ENCODE results near the gene CTBP2.

Gene CTBP2

GRCh38 chr10:125101581-125101980, 58.8 kb downstream of the CTBP2 start:
- Mint-ChIP-seq H3K36me3 (ENCODE audit: low read depth) (peaks cover 54% of the 10 kb centered on the region), H3K27me3 (ENCODE audit: low read depth, poor library complexity) (no peaks in the 10 kb centered on the region), H3K4me1 (peaks cover 81% of the 10 kb centered on the region), H3K9me3 (no peaks in the 10 kb centered on the region), H3K4me3 (no peak overlapping the region), H3K27ac (peak overlapping the region; percentile 92)
- DNase-seq: no peak
- TF ChIP-seq CTCF (IDR thresholded peaks at IDR 0.05): no peak

- Mint-ChIP-seq H3K9me3 (no peaks in the 10 kb centered on the region), H3K4me3 (no peak overlapping the region), H3K27me3 (ENCODE audit: low read depth, poor library complexity) (no peaks in the 10 kb centered on the region), H3K4me1 (peaks cover 81% of the 10 kb centered on the region), H3K36me3 (ENCODE audit: low read depth) (peaks cover 48% of the 10 kb centered on the region), H3K27ac (peak overlapping the region; percentile 87)
- DNase-seq: no peak
- TF ChIP-seq CTCF (IDR thresholded peaks at IDR 0.05): no peak
These were observed 59.3 kb downstream of the CTBP2 start for GRCh38 chr10:125101049-125101448.

- peaks cover 47% of the 10 kb centered on the region for H3K36me3 Mint-ChIP-seq (ENCODE audit: low read depth)
These were observed 62.8 kb downstream of the CTBP2 start for GRCh38 chr10:125097409-125098070.

GRCh38 chr10:125096975-125097374, 63.4 kb downstream of the CTBP2 start:
- Mint-ChIP-seq H3K4me3 (no peak overlapping the region), H3K27me3 (ENCODE audit: low read depth, poor library complexity) (no peaks in the 10 kb centered on the region), H3K9me3 (no peaks in the 10 kb centered on the region), H3K36me3 (ENCODE audit: low read depth) (peaks cover 45% of the 10 kb centered on the region), H3K4me1 (peaks cover 82% of the 10 kb centered on the region), H3K27ac (no peak overlapping the region)
- no peak for TF ChIP-seq CTCF (IDR thresholded peaks at IDR 0.05)
- DNase-seq: no peak

More at GRCh38 chr10:125097409-125098070, 62.8 kb downstream of the CTBP2 start:
- Mint-ChIP-seq H3K4me3 (no peak overlapping the region), H3K27me3 (ENCODE audit: low read depth, poor library complexity) (no peaks in the 10 kb centered on the region), H3K4me1 (peaks cover 84% of the 10 kb centered on the region), H3K9me3 (no peaks in the 10 kb centered on the region), H3K27ac (no peak overlapping the region)
- no peak for TF ChIP-seq CTCF (IDR thresholded peaks at IDR 0.05)
- DNase-seq: no peak

GRCh38 chr10:125096371-125096770, 64.0 kb downstream of the CTBP2 start:
- H3K4me3 Mint-ChIP-seq: no peak overlapping the region
- H3K27ac Mint-ChIP-seq: peak overlapping the region; percentile 97
- H3K9me3 Mint-ChIP-seq: no peaks in the 10 kb centered on the region
- DNase-seq: no peak
- no peaks in the 10 kb centered on the region for H3K27me3 Mint-ChIP-seq (ENCODE audit: low read depth, poor library complexity)
- peaks cover 40% of the 10 kb centered on the region for H3K36me3 Mint-ChIP-seq (ENCODE audit: low read depth)
- peaks cover 76% of the 10 kb centered on the region for H3K4me1 Mint-ChIP-seq
- no peak for TF ChIP-seq CTCF (IDR thresholded peaks at IDR 0.05)

- Mint-ChIP-seq H3K36me3 (ENCODE audit: low read depth) (peaks cover 40% of the 10 kb centered on the region), H3K4me1 (peaks cover 70% of the 10 kb centered on the region), H3K4me3 (no peak overlapping the region), H3K27me3 (ENCODE audit: low read depth, poor library complexity) (no peaks in the 10 kb centered on the region), H3K27ac (peak overlapping the region; percentile 97), H3K9me3 (no peaks in the 10 kb centered on the region)
- no peak for TF ChIP-seq CTCF (IDR thresholded peaks at IDR 0.05)
- no peak for DNase-seq
These were observed 64.6 kb downstream of the CTBP2 start for GRCh38 chr10:125095776-125096175.

Data from nephron progenitor cell (in vitro differentiated cells).